Activated CD8-positive, alpha-beta memory T cell treated with anti-CD3 and anti-CD28 coated beads for 1 hour (primary cell): ENCODE measurements around the gene WDR44.
"Not testable (repeated sequence)": the region's sequence is repeated elsewhere in the genome, so short reads cannot be mapped to it uniquely, and the experiment has no call there.

Experiments used
- DNase-seq, 2 donors: peaks; one replicate each; pipeline ENCODE4 v3.0.0-alpha.2; 2020; ENCODE audit warnings: low read depth in 1 of 2; ENCODE audit errors: extremely low read depth in 1 of 2

The WDR44 gene

DNA sequence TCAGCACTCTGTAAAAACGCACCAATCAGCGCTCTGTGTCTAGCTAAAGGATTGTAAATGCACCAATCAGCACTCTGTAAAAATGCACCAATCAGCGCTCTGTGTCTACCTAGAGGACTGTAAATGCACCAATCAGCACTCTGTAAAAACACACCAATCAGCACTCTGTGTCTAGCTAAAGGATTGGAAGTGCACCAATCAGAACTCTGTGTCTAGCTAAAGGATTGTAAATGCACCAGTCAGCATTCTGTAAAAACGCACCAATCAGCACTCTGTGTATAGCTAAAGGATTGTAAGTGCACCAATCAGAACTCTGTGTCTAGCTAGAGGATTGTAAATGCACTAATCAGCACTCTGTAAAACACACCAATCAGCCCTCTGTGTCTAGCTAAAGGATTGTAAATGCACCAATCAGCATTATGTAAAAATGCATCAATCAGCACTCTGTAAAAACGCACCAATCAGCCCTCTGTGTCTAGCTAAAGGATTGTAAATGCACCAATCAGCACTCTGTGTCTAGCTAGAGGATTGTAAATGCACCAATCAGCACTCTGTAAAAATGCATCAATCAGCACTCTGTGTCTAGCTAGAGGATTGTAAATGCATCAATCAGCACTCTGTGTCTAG is 124.9 kb downstream of the WDR44 start:
- not testable (repeated sequence) for DNase-seq

DNA sequence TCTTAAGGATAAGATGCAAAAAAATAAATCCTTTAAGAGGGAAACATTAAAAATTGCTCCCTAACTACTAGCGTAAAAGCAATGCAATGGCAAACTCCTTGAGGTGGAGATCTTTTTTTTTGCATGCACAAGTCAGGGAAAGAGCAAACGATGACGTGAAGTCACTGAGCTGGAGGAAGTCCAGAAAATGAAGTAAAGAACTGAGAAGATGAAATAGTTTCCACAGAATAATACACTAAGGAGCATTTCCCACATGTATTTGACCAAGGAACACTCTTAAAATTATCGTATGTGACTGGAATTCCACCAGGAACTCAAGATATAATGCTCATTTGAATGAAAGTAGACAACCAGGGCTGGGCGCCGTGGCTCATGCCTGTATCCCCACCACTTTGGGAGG is 128.7 kb downstream of the WDR44 start:
- no peak for DNase-seq

DNA sequence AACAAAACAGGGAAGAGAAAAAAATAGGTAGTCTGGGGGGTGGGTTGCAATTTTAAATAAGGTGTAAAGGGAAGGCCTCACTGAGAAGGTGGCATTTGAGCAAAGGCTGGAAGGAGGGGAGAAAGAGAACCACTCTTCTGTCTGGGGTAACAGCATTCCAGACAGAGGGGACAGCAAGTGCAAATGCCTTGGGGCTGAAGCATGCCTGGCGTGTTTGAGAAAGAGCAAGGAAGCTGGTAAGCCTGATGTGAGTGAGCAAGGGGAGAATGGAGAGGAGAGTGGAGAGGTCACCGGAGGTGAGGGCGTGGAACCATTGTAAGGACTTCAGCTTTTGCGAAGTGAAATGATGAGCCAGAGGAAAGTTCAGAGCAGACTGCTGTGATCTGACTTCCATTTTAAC is 130.0 kb downstream of the WDR44 start:
- DNase-seq, result no peak

DNA sequence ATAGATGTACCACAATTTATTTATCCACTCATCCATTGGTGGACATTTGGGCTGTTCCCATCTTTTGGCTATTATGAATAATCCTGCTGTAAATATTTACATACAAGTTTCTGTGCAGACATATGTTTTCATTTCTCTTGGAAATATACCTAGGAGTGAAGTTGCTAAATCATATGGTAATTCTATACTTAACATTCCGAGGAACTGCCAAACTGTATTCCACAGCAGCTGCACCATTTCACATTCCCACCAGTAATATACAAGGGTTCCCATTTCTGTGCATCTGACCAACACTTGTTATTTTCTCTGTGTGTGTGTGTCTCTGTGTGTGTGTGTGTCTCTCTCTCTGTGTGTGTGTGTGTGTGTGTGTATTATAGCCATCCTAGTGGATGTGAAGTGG is 134.3 kb downstream of the WDR44 start:
- no peak for DNase-seq

DNA sequence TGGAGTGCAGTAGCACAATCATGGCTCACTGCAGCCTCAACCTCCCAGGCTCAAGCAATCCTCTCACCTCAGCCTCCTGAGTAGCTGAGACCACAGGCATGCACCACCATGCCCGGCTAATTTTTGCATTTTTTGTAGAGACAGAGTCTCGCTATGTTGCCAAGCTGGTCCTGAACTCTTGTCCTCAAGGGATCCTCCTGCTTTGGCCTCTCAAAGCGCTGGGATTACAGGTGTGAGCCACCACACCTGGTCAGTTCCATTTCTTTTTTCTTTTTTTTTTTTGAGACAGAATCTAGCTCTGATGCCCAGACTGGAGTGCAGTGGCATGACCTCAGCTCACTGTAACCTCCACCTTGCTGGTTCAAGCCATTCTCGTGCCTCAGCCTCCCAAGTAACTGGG is 136.5 kb downstream of the WDR44 start:
- not testable (repeated sequence) for DNase-seq

DNA sequence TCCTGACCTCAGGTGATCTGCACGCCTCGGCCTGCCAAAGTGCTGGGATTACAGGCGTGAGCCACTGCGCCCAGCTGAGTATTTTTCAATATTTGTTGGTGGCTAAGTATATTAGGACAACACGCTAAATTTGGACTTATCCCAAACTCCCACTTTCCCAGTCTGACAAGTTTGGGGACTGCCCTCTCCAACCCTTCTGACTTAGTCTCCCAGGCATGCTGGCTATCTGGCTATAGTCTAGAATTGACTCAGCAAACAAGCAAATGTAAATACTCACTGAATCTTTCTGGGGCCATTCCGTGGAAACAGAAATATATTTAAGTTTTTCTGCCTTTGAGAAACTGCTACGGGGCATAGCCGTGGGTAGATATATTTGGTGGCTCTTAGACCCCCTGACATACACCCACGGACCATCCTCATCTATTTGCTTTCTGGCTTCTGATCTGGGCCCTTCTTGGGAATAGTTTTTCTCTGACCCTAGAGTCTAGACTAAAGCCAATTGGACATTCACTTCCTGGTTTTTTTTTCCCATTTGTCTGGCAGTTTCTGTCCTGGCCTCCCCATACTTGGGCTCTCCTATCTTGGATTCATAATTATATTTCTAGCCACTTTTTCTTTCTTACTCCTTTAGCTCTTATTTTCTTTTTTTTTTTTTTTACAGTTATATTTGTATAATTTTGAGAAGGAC is 138.5 kb downstream of the WDR44 start:
- DNase-seq, result no peak

DNA sequence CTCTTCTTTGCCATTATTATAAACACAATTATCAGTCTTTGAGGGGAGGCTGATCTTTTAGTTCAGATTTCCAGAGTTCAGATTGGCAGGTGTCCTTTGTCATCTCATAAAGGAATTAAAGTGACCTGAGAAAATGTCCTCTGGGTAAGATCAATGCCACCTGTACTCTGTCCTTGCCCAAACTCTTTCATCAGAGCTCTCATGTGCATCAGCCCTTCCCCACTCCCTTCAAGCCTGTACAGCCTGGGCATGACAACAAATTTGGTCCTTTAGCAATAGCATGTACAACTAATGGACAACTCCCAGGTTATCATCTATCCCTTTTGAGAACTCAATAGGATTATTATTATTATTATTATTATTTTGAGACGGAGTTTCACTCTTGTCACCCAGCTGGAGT is 140.8 kb downstream of the WDR44 start:
- not testable (repeated sequence) for DNase-seq

DNA sequence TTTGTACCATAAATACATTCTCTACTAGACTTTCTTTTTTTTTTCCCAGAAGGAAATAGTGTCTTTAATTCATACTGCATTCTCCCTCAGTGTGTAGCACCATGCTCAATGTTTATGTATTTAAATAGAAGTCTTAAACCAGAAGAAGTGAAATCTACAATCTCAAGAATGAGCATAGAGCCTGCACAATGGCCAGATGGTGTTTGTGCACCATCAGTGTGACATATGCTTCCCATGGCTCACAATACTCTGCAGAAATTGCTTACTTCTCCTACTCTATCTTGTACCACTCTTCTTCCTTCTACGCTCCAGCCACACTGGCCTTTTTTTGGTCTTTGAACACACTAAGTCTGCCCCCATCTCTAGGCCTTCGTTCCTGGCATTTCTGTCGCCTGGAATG is 147.1 kb downstream of the WDR44 start:
- no peak for DNase-seq

DNA sequence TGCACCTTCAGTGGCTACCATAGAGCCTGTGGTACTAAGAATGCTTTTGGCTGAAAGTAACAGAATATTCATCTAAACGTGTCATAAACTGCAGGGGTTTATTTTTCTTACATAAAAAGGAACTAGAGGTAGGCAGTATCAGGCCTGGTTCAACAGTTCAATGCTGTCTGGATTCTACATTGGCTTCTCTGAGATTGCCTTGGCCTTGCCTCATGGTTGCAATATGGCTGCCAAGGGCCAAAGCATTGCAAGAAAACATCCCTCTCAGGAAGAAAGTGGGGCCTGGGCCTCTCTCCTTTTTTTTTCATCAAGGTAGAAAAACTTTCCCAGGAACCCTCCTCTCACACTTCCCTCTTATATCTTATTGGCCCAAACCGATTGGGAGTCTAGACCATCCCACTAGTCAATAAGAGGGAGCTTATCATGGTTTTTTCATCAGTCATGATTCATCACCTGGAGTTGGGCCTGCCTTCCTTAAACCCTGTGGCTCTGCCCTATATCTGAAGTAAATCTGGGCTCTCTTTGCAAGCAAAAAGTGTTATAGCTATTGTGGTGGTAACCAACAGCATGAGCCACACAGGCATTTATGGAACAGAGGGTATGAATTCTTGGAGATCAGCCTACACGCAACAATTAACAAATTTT is 147.9 kb downstream of the WDR44 start:
- DNase-seq, result no peak

DNA sequence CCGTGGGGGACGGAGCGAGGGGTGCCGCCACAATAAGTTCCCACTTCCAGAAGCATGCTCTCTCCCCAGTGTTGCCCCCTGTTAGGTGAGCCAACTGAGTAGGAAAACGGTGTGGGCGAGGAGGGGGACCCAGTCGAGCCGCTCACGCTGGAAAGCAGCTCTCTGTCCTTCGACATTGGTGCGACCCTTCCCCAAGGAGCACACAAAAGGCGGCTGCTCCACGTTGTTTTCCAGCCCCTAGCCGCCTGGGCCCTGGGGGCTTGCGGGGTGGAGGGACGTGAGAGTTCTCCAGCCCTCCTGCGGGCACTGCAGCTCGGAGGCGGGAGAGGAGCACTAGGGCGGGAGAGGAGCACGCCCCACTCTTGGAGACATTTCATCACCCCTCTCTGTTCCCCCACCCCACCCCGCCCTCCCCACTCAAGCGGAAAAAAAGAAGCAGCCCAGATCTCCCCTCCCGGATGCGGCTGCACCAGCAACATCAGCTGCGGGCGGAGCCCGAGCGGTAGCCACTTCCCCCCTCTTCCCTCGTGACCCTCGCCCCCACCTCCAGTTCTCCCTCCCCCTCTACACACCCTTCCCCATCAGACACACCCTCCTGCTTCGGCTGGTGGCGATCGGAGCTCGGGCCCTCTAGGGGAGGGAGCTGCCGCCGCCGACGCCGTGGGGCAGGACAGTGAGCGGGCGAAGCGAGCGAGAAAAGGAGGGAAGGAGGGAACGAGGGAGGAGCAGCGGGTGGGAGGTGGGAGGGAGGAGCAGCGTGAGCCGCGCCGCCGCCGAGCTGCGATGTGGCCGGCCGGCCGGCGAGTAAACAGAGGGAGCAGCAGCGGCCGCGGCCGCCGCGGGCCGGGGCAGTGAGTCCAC is 149.4 kb downstream of the WDR44 start, which contains the start of gene DOCK11:
DOCK11 (plus strand) TSS at position 755 of the 861 bp plus-strand sequence. CDS start 157 bp downstream, outside the sequence.
- DNase-seq, result peak; percentile 60 to 65

DNA sequence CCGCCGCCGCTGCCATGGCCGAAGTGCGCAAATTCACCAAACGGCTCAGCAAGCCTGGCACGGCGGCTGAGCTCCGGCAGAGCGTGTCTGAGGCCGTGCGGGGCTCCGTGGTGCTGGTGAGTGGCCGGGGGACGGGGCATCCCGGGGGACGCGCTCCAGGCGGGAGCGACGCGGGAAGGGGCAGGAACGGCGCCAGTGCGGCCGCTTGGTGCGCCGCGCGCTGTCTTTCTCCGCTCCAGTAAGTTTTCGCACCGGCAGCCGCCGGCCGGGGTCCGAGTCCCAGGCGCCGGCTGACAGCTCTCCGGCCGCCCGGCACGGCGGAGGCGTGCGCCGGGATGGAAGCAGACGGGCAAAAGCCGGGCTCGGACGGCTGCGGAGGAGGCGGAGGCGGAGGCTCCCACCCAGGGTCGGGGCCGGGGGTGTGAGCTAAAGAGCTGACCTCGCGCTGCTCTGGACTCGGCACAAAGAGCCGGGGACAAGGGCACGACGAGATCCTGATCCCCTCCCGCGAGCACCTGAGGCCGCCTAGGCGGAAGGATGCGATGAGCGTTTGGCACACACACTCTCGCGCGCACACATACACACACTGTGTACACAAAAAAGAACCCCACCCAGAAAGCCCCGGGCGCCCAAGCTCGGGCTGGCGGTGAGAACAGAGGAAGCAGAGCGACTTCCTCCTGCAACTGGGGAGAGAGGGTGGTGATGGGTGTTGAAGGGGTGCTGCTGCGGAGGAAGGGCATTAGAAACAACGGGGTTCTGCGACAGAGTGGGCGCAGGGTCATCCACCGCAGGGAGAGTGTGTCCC is 150.3 kb downstream of the WDR44 start:
- peak; percentile 45 to 58 for DNase-seq

DNA sequence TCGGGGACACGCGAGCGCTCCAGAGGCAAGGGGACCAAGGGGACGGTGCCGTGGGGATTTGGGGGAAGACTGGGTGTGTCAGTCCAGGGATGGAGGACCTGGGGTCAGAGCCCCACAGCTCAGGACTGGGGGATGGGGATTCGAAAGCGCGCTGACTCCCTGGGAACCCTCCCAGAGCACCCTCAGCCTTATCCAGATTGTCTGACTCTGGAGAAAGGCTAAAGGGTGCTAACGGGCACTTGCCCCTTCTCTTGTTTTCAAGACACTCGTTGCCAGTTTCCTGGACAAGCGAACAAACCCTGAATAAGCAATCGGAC is 150.8 kb downstream of the WDR44 start:
- DNase-seq, result no peak

DNA sequence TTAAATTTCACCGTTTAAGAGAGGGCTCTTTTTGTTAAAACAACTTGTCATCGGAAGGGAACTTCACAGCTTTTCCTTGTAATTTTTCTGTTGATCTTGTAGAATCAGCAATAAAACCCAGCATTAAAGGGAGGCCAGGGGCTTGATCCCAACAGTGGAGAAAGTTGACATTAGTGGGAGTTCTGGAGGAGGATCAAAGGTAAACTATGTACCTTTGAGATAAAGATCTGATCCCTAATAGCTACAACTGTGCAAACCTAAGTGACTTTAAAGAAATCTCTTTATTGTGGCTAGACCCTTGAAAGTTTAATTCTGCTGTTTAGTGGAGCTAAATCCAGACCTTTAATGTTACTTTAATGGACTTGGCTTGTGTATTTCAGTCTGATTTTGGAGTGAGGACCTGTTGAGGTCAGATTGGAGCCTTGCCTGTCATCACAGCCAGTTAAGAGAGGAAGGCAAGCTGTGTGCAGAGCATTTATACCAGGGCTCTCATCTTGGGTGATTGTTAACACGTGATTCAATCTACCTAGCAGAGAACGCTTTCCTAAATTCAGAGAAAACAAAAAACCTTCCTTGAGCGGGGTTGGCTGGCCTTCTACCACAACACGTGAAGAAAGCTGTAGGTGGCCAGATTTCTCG is 151.4 kb downstream of the WDR44 start:
- DNase-seq, result no peak

DNA sequence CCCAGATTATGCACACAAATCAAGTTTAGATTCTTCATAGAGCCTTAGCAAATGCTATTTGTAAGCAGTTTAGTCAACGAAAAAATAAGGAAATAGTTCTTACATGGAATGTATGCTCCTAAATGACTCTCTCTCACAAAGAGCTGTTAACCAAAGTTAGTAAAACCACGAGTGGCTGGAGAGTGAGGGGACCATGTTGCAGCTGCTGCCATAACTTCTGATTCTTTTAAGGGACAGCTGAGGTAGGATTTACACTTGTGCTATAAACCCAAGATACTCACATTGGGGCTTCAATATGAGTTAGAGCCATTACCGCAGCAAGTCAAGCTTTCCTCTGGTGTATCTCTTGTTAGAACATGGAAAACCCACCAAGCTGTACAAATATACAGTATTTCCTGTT is 152.4 kb downstream of the WDR44 start:
- DNase-seq, result no peak

DNA sequence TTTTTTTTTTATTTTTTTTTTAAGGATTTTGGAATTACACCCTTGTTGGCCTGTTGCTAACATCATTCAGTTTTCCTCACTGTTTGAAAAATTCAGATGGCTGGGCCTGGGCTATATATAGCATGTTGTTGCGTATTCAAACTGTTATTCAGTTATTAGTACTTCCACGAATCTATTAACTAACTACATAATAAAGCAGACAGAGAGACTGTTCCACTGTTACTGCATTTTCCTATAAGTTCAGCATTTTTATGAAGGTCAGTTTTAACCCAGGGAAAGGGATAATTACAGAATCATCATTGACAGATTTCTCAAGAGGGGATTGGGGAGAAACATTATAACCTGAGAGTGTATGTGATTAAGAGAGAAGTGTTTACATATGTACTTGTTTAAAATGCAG is 152.8 kb downstream of the WDR44 start:
- no peak for DNase-seq

DNA sequence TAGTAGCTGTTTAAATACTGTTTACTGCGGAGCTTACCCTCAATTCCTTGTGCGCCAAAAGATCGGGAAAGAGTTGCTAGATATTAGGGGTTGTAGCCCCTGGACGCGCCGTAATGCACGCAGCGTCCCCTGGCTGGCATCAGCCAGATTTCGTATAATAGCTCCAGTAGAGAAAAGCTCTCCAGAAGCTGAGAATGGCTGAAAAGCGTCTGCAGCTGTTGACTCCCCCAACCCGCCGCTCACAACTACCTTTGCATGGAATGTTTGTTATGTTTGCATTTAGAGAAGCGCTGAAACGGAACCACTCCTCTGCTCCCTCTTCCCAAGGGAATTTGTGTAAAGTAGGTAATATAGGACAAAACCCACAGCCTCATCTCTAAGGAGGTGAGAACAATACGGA is 153.4 kb downstream of the WDR44 start:
- DNase-seq, result no peak
